Subcutaneous abdominal adipose tissue (tissue), 5 donors: ENCODE data around the gene KRT4.

ENCODE experiments used
- H3K27ac ChIP-seq: one replicate; pipeline ENCODE4 v1.7.0; 2013; ENCODE audit warnings: low read depth, mild to moderate bottlenecking, inconsistent platforms, low read length, moderate library complexity
- H3K27me3 ChIP-seq, 5 donors: one replicate each; pipeline ENCODE4 v1.7.0; 2013; ENCODE audit warnings: low read length in 5 of 5, inconsistent platforms in 1 of 5; ENCODE audit not compliant: control insufficient read depth in 5 of 5, insufficient read depth in 4 of 5
- H3K36me3 ChIP-seq, 5 donors: one replicate each; pipeline ENCODE4 v1.7.0; 2013; ENCODE audit warnings: low read length in 5 of 5; ENCODE audit not compliant: control insufficient read depth in 5 of 5, insufficient read depth in 5 of 5
- H3K4me1 ChIP-seq, 5 donors: one replicate each; pipeline ENCODE4 v1.7.0; 2013; ENCODE audit warnings: low read length in 5 of 5, mild to moderate bottlenecking in 3 of 5, moderate library complexity in 1 of 5; ENCODE audit not compliant: control insufficient read depth in 5 of 5, insufficient read depth in 5 of 5
- H3K4me3 ChIP-seq, 5 donors: one replicate each; pipeline ENCODE4 v1.7.0; 2013; ENCODE audit warnings: low read length in 5 of 5, low read depth in 1 of 5
- H3K9ac ChIP-seq, 5 donors: one replicate each; pipeline ENCODE4 v1.7.0; 2013; ENCODE audit warnings: low read length in 5 of 5, mild to moderate bottlenecking in 4 of 5, moderate library complexity in 3 of 5
- H3K9me3 ChIP-seq, 5 donors: one replicate each; pipeline ENCODE4 v1.7.0; 2013; ENCODE audit warnings: low read length in 5 of 5; ENCODE audit not compliant: control insufficient read depth in 5 of 5
- donor health status: healthy.
- donor health status: healthy.
- donor health status: healthy.
- donor health status: healthy.
- donor health status: healthy.

Gene KRT4

GRCh38 chr12:52829986-52830770 lies 16.3 kb upstream of the KRT4 start:
- Histone ChIP-seq H3K27ac (peak overlapping the region; percentile 57), H3K4me1 (peaks cover 0 to 36% (median 26%) of the 10 kb centered on the region in 5 donors), H3K27me3 (no peaks in the 10 kb centered on the region), H3K4me3 (peak overlapping the region in 1 of 5 donors; percentile 1), H3K9ac (no peak overlapping the region), H3K9me3 (no peaks in the 10 kb centered on the region), H3K36me3 (no peaks in the 10 kb centered on the region)

- peaks cover 0 to 36% (median 26%) of the 10 kb centered on the region in 5 donors for H3K4me1 ChIP-seq
- no peak overlapping the region for H3K27ac ChIP-seq
- H3K9me3 ChIP-seq: no peaks in the 10 kb centered on the region
- no peak overlapping the region for H3K4me3 ChIP-seq
- H3K9ac ChIP-seq: no peak overlapping the region
- H3K27me3 ChIP-seq: no peaks in the 10 kb centered on the region
- H3K36me3 ChIP-seq: no peaks in the 10 kb centered on the region
Observed at GRCh38 chr12:52828591-52829021, 14.7 kb upstream of the KRT4 start.

- no peaks in the 10 kb centered on the region for H3K27me3 ChIP-seq
- no peaks in the 10 kb centered on the region for H3K36me3 ChIP-seq
- H3K4me3 ChIP-seq: no peak overlapping the region
- no peak overlapping the region for H3K27ac ChIP-seq
- no peaks in the 10 kb centered on the region for H3K9me3 ChIP-seq
- H3K9ac ChIP-seq: no peak overlapping the region
- H3K4me1 ChIP-seq: peaks cover 0 to 35% (median 26%) of the 10 kb centered on the region in 5 donors
Observed at GRCh38 chr12:52828156-52828555, 14.2 kb upstream of the KRT4 start.

GRCh38 chr12:52827499-52828090 lies 13.7 kb upstream of the KRT4 start:
- Histone ChIP-seq H3K36me3 (no peaks in the 10 kb centered on the region), H3K9ac (no peak overlapping the region), H3K27ac (no peak overlapping the region), H3K4me3 (no peak overlapping the region), H3K4me1 (peaks cover 0 to 29% (median 21%) of the 10 kb centered on the region in 5 donors), H3K27me3 (no peaks in the 10 kb centered on the region), H3K9me3 (no peaks in the 10 kb centered on the region)

- no peaks in the 10 kb centered on the region for H3K9me3 ChIP-seq
- H3K4me3 ChIP-seq: no peak overlapping the region
- no peak overlapping the region for H3K27ac ChIP-seq
- H3K36me3 ChIP-seq: no peaks in the 10 kb centered on the region
- no peak overlapping the region for H3K9ac ChIP-seq
- no peaks in the 10 kb centered on the region for H3K27me3 ChIP-seq
- H3K4me1 ChIP-seq: peaks cover 0 to 26% (median 14%) of the 10 kb centered on the region in 5 donors
Observed at GRCh38 chr12:52826611-52827498, 12.9 kb upstream of the KRT4 start.

GRCh38 chr12:52825961-52826360 lies 12.0 kb upstream of the KRT4 start:
- H3K4me3 ChIP-seq: no peak overlapping the region
- no peak overlapping the region for H3K27ac ChIP-seq
- H3K9ac ChIP-seq: no peak overlapping the region
- H3K27me3 ChIP-seq: no peaks in the 10 kb centered on the region
- H3K4me1 ChIP-seq: peaks cover 0 to 17% (median 6%) of the 10 kb centered on the region in 5 donors
- no peaks in the 10 kb centered on the region for H3K9me3 ChIP-seq
- H3K36me3 ChIP-seq: no peaks in the 10 kb centered on the region

- no peaks in the 10 kb centered on the region for H3K9me3 ChIP-seq
- no peak overlapping the region for H3K4me3 ChIP-seq
- H3K4me1 ChIP-seq: peaks cover 0 to 6% (median under 1%) of the 10 kb centered on the region in 5 donors
- H3K9ac ChIP-seq: no peak overlapping the region
- peaks cover 0 to 6% (median 2%) of the 10 kb centered on the region in 5 donors for H3K27me3 ChIP-seq
- H3K36me3 ChIP-seq: no peaks in the 10 kb centered on the region
- H3K27ac ChIP-seq: no peak overlapping the region
Observed at GRCh38 chr12:52824741-52825410, 11.0 kb upstream of the KRT4 start.

GRCh38 chr12:52823761-52824450 lies 10.0 kb upstream of the KRT4 start:
- Histone ChIP-seq H3K27me3 (peaks cover 0 to 6% (median 3%) of the 10 kb centered on the region in 5 donors), H3K9me3 (no peaks in the 10 kb centered on the region), H3K27ac (no peak overlapping the region), H3K9ac (no peak overlapping the region), H3K4me3 (no peak overlapping the region), H3K4me1 (peaks cover 0 to 4% (median 0%) of the 10 kb centered on the region in 5 donors), H3K36me3 (no peaks in the 10 kb centered on the region)

- Histone ChIP-seq H3K9me3 (no peaks in the 10 kb centered on the region), H3K27ac (no peak overlapping the region), H3K9ac (no peak overlapping the region), H3K4me3 (no peak overlapping the region), H3K27me3 (peaks cover 3 to 13% (median 4%) of the 10 kb centered on the region in 5 donors), H3K4me1 (peaks cover 0 to 4% (median 0%) of the 10 kb centered on the region in 5 donors), H3K36me3 (no peaks in the 10 kb centered on the region)
Observed at GRCh38 chr12:52822771-52823510, 9.0 kb upstream of the KRT4 start.
